Measurements from ENCODE around the gene CLDN2.

Gene CLDN2

DNA sequence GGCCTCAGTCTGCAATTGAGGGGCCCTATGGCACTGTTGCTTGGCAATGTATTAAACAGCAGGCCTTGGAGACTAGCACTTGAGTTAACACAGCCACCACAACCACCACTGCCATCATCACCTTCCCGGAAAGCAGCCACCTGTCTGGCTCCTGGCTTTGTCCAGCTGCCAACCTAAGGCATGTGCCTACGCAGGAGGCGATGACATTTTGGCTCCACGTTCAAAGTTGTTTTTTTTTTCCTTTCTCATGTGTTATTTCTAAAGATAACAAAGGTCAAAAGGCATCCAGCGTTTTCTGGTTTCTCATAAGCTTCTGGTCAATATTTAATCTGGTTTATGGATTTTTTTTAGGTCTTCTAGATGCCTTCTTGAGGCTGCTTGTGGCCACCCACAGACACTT is 7.5 kb downstream of the CLDN2 start:
- TF ChIP-seq, protein P1, sequence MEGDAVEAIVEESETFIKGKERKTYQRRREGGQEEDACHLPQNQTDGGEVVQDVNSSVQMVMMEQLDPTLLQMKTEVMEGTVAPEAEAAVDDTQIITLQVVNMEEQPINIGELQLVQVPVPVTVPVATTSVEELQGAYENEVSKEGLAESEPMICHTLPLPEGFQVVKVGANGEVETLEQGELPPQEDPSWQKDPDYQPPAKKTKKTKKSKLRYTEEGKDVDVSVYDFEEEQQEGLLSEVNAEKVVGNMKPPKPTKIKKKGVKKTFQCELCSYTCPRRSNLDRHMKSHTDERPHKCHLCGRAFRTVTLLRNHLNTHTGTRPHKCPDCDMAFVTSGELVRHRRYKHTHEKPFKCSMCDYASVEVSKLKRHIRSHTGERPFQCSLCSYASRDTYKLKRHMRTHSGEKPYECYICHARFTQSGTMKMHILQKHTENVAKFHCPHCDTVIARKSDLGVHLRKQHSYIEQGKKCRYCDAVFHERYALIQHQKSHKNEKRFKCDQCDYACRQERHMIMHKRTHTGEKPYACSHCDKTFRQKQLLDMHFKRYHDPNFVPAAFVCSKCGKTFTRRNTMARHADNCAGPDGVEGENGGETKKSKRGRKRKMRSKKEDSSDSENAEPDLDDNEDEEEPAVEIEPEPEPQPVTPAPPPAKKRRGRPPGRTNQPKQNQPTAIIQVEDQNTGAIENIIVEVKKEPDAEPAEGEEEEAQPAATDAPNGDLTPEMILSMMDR (IDR thresholded peaks at IDR 0.05): no peak

- TF ChIP-seq, protein P1 (IDR thresholded peaks at IDR 0.05): no peak
Measured at GRCh38 chrX:106928227-106928626, 8.0 kb downstream of the CLDN2 start.

DNA sequence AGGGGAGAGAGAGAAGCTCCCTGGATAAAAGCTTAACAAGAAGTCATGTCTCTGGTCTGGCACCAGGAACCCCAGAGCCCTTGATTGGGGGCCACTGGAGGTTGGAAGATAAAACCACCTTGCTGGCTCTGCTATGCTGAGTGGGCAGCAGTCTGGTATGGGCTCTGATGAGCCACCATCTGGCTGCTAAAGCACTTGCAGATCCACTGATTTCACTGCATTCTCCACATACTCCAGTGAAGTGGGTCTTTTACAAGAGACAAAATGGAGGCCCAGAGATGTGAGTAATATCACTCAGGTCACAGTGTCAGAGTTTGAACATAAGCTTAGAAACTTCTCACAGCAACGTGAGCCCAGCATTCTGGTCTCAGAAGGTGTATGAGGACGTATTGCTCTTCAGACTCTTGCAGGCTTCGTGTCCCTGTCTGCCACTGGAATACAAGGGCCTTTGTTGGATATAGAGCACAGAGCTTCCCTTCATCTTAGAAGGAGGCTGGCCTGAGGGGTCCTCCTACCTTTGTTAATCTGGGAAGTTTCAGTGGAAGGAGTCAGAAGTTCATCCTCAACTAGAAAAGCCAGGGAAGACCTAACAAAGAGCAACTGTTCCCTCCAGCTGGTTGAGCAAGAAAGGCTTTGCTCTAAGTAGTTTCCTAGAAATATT is 11.8 kb downstream of the CLDN2 start:
- TF ChIP-seq, protein P1 (IDR thresholded peaks at IDR 0.05): no peak

DNA sequence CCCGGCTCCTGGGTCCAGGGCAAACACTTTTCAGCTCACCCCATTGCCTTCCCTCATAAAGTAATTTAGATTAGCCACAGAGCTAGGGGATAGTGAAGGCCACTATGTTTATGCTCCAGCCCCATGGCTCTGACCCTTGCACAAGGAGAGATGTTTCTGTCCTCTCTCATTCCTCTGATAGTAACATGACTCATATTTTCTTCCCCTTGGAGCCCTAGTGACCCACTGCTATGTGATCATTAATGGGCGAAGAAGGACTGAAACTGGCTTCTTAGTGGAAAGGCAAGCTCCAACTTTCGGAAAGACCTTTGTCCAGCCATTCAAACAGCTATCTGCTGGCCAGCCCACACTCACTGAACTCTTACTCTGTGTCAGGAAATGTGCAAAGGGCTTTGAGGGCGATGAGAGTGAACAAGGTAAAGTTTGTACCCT is 12.3 kb downstream of the CLDN2 start:
- TF ChIP-seq, protein P1 (IDR thresholded peaks at IDR 0.05): no peak

DNA sequence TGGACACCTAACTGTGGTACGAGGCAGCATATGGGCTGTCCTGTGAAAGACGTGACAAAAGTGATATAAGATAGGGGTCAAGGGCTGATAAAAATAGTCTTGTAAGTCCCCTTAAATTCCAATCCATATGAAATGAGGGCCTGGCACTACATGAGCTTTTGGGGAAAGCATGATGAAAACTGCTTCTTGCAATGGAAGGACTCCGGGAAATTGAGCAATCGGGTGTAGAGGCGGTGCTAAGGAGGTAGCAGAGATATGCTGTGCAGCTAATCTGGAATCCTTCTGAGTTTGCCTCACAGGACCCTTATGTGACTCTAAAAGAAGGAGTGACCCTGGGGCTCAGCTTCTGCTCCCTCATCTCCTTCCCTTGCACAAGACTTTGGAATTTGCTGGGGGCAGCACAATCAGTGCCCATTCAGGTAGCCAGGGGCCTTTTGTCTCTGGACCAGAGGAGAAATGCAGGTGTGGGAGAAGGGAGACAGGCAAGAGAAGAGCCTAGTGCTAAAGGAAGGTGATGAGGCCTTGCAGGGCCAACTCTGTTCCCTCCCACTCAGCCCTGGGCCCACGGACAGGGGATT is 12.8 kb downstream of the CLDN2 start:
- TF ChIP-seq, protein P1 (IDR thresholded peaks at IDR 0.05): no peak

GRCh38 chrX:106933538-106933961 is 13.3 kb downstream of the CLDN2 start:
- TF ChIP-seq, protein P1 (IDR thresholded peaks at IDR 0.05): no peak

DNA sequence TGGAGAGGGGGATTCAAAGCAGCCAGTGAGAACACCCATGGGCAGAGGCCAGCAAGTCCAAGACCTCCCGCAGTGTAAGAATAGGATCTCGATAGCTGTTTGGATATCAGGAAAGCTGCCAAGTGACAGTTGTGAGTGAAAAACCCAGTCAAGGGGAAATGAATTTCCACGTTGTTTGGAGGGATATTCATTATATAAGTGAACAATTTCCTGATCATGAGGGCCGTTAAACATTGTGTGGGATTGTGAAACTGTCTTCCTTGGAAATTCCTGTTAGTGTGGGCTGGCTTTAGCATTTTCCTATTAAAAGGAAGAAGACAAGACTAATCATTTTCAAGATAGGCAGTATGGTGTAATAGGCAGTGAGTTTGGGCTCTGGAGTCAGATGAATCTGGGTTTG is 15.0 kb downstream of the CLDN2 start:
- TF ChIP-seq, protein P1 (IDR thresholded peaks at IDR 0.05): no peak
